ENCODE data around the gene ZNF618.

Gene ZNF618

GRCh38 chr9:113876151-113876992, at the start of gene ZNF618:
TSS of gene ZNF618 (plus strand) at chr9:113876309. CDS start at chr9:113876381, 72 bp downstream.
- in situ Hi-C loops (cut with HindIII; ENCODE audit: low sequenced_read_pairs), result no loop called here

GRCh38 chr9:113828221-113828620, 47.9 kb upstream of the ZNF618 start:
- in situ Hi-C loops (cut with HindIII; ENCODE audit: low sequenced_read_pairs), result no loop called here

- in situ Hi-C loops (cut with HindIII; ENCODE audit: low sequenced_read_pairs), result no loop called here
Measured at GRCh38 chr9:113837334-113837733, 38.8 kb upstream of the ZNF618 start.

GRCh38 chr9:113842086-113842485, 34.0 kb upstream of the ZNF618 start:
- in situ Hi-C loops (cut with HindIII; ENCODE audit: low sequenced_read_pairs), result loop anchor here (5.0 kb wide), 1 partner anchor 50 kb away; no protein-coding TSS in a partner anchor

GRCh38 chr9:113844466-113844865, 31.6 kb upstream of the ZNF618 start:
- in situ Hi-C loops (cut with HindIII; ENCODE audit: low sequenced_read_pairs), result loop anchor here (5.0 kb wide), 1 partner anchor 52 kb away; no protein-coding TSS in a partner anchor

GRCh38 chr9:113851359-113851758, 24.8 kb upstream of the ZNF618 start:
- in situ Hi-C loops (cut with HindIII; ENCODE audit: low sequenced_read_pairs), result no loop called here

- in situ Hi-C loops (cut with HindIII; ENCODE audit: low sequenced_read_pairs), result no loop called here
Measured at GRCh38 chr9:113851873-113852272, 24.2 kb upstream of the ZNF618 start.

- in situ Hi-C loops (cut with HindIII; ENCODE audit: low sequenced_read_pairs), result no loop called here
Measured at GRCh38 chr9:113853333-113853732, 22.8 kb upstream of the ZNF618 start.

- in situ Hi-C loops (cut with HindIII; ENCODE audit: low sequenced_read_pairs), result no loop called here
Measured at GRCh38 chr9:113854310-113854709, 21.8 kb upstream of the ZNF618 start.

- in situ Hi-C loops (cut with HindIII; ENCODE audit: low sequenced_read_pairs), result no loop called here
Measured at GRCh38 chr9:113857875-113858274, 18.2 kb upstream of the ZNF618 start.

GRCh38 chr9:113858282-113858681, 17.8 kb upstream of the ZNF618 start:
- in situ Hi-C loops (cut with HindIII; ENCODE audit: low sequenced_read_pairs), result no loop called here

GRCh38 chr9:113863345-113863744, 12.8 kb upstream of the ZNF618 start:
- in situ Hi-C loops (cut with HindIII; ENCODE audit: low sequenced_read_pairs), result no loop called here

GRCh38 chr9:113868501-113868900, 7.6 kb upstream of the ZNF618 start:
- in situ Hi-C loops (cut with HindIII; ENCODE audit: low sequenced_read_pairs), result no loop called here

- in situ Hi-C loops (cut with HindIII; ENCODE audit: low sequenced_read_pairs), result no loop called here
Measured at GRCh38 chr9:113872485-113873143, 3.5 kb upstream of the ZNF618 start.

- in situ Hi-C loops (cut with HindIII; ENCODE audit: low sequenced_read_pairs), result no loop called here
Measured at GRCh38 chr9:113873446-113873845, 2.7 kb upstream of the ZNF618 start.

GRCh38 chr9:113873926-113874325, 2.2 kb upstream of the ZNF618 start:
- in situ Hi-C loops (cut with HindIII; ENCODE audit: low sequenced_read_pairs), result no loop called here

- in situ Hi-C loops (cut with HindIII; ENCODE audit: low sequenced_read_pairs), result no loop called here
Measured at GRCh38 chr9:113875459-113876150, 504 bp upstream of the ZNF618 start.

- in situ Hi-C loops (cut with HindIII; ENCODE audit: low sequenced_read_pairs), result no loop called here
Measured at GRCh38 chr9:113876993-113877368, 872 bp downstream of the ZNF618 start.

GRCh38 chr9:113879318-113879717, 3.2 kb downstream of the ZNF618 start:
- in situ Hi-C loops (cut with HindIII; ENCODE audit: low sequenced_read_pairs), result no loop called here

- in situ Hi-C loops (cut with HindIII; ENCODE audit: low sequenced_read_pairs), result no loop called here
Measured at GRCh38 chr9:113879911-113880310, 3.8 kb downstream of the ZNF618 start.

- in situ Hi-C loops (cut with HindIII; ENCODE audit: low sequenced_read_pairs), result no loop called here
Measured at GRCh38 chr9:113882181-113882580, 6.1 kb downstream of the ZNF618 start.

All from endothelial cell of hepatic sinusoid (primary cell).